GM12872 (cell line): ENCODE data around the gene TSPAN11.

Source experiments
- CTCF ChIP-seq: IDR thresholded peaks from 3 replicates; pipeline ENCODE4 v1.5.1; 2011; ENCODE audit warnings: low read depth, mild to moderate bottlenecking, low read length, moderate library complexity; ENCODE audit not compliant: insufficient read depth

Gene TSPAN11

GRCh38 chr12:30926243-30927221 lies at the start of gene TSPAN11:
TSS of gene TSPAN11 (plus strand) at chr12:30926748. CDS start at chr12:30953992, 27,244 bp downstream.
- TF ChIP-seq CTCF, result no peak

GRCh38 chr12:30877105-30877875 lies 49.3 kb upstream of the TSPAN11 start:
- TF ChIP-seq CTCF, result no peak

- TF ChIP-seq CTCF, result no peak
Observed at GRCh38 chr12:30878024-30878423, 48.5 kb upstream of the TSPAN11 start.

GRCh38 chr12:30880061-30880460 lies 46.5 kb upstream of the TSPAN11 start:
- no peak for TF ChIP-seq CTCF

- no peak for TF ChIP-seq CTCF
Observed at GRCh38 chr12:30880813-30881212, 45.7 kb upstream of the TSPAN11 start.

- TF ChIP-seq CTCF, result no peak
Observed at GRCh38 chr12:30882706-30883105, 43.8 kb upstream of the TSPAN11 start.

- TF ChIP-seq CTCF, result no peak
Observed at GRCh38 chr12:30884799-30885198, 41.7 kb upstream of the TSPAN11 start.
